Activated CD4-positive, alpha-beta T cell treated with anti-CD3 and anti-CD28 coated beads, Interleukin-2, amount 50 U/mL, for 48 hours (primary cell): ENCODE measurements around the gene LRMDA.

Experiments used
- DNase-seq, 2 experiments: peaks; one replicate each; pipeline ENCODE4 v3.0.0-alpha.2; 2020

LRMDA gene

DNA sequence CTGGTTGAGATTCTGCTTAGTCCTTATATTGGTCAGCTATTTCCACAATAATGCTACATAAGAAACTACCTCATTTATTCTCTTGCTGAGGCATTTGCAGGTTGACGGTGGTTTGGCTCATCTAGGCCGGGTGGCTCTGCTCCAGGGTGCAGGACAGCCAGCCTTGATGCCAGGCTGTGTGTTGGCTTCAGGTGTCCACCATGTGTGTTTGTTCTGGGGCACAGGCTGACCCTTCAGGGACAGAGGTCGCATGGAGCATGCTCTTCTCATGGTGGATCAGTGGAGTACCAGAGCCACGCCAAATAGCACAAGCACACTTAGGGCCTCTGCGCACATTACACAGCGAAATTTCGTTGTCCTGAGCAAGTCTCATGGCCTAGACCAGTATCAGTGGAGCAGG is 249.9 kb downstream of the LRMDA start:
- DNase-seq, result no peak

DNA sequence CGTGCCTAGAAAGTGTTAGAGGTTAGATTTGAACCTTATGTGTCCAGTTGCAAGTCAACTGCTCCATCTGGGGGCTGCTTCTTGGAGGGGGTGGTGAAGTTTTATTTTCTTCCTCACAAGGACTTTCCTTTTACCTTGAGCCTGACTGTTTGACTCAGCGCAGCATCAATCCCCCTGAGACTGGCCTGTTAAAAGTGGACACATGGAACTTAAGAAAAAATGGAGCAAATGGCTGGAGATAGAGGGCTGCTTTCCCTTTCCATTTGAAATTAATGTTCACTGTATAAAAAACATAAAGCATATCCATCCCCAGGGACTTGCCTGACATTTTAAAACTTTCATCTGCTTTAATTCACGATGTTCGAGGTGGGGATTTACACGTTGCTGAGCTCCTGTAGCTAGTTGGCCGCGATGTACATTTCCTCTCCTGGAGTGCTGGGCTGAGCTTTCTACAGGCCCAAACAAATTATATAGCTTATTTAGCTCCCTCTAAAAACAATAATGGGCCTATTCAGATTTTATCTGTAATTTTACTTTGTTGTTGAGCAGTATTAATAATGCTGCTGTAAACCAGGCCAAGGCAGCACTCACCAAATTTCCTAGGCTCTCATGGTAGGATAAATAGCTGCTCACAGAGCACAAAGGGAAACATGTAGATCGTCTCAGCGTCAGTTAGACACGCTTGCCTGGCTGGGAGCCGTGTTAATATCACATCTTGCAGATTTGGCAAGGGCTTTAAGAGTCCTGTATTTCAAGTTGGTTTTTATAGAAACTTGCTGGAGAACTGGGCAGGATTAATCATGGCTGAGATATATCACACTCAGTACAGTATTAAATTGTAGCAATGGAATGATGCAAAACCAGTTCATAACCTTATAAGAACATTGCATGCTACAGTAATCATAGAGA is 251.5 kb downstream of the LRMDA start:
- DNase-seq, result no peak

GRCh38 chr10:75685187-75685586 is 253.8 kb downstream of the LRMDA start:
- no peak for DNase-seq

DNA sequence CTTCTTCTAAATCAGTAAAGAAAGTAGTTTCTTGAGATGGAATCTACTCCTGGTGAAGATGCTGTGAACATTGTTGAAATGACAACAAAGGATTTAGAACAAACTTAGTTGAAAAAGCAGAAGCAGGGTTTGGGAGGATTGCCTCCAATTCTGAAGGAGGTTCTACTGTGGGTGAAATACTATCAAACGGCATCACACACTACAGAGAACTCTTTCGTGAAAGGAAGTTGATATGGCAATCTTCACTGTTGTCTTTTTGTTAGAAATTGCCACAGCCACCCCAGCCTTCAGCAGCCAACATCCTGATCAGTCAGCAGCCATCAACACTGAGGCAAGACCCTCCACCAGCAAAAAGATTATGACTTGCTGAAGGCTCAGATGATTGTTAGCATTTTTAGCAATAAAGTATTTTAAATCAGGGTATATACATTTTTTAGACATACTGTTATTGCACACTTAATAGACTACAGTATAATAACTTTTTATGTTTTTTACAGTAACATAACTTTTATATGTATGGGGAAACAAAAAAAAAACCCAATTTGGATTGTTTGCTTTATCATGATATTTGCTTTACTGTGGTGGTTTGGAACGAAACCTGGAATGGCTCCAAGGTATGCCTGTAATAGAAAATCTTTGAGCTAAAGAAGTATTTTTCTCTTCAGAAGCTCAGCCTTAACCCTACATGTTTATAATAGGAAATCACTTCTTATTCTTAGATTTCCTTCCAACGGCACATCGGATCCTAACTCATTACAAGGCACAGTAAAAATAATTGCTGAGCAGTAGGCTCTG is 257.3 kb downstream of the LRMDA start:
- DNase-seq, result no peak

DNA sequence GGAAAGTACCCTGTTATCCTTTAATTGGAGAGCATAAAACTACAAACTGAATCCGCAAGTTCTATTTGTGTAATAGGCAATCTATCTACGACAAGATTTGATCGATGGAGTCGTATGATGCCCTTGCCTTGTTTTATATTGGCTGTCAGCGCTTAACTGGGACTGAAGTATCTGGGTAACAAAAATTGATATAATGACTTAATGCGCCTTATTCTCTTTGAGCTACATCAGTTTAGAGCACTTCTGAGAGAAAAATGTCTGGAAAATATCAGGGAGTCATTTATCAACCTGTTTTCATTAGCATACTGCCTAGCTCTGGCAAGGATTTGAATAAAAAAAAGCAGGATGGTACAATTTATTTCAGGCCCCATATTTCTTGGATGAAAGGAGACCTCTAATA is 262.1 kb downstream of the LRMDA start:
- no peak for DNase-seq

- DNase-seq, result no peak
Measured at GRCh38 chr10:75694269-75694668, 262.8 kb downstream of the LRMDA start.

GRCh38 chr10:75694790-75695189 is 263.4 kb downstream of the LRMDA start:
- no peak for DNase-seq

- DNase-seq, result no peak
Measured at GRCh38 chr10:75695994-75696393, 264.6 kb downstream of the LRMDA start.

GRCh38 chr10:75696536-75696935 is 265.1 kb downstream of the LRMDA start:
- no peak for DNase-seq

DNA sequence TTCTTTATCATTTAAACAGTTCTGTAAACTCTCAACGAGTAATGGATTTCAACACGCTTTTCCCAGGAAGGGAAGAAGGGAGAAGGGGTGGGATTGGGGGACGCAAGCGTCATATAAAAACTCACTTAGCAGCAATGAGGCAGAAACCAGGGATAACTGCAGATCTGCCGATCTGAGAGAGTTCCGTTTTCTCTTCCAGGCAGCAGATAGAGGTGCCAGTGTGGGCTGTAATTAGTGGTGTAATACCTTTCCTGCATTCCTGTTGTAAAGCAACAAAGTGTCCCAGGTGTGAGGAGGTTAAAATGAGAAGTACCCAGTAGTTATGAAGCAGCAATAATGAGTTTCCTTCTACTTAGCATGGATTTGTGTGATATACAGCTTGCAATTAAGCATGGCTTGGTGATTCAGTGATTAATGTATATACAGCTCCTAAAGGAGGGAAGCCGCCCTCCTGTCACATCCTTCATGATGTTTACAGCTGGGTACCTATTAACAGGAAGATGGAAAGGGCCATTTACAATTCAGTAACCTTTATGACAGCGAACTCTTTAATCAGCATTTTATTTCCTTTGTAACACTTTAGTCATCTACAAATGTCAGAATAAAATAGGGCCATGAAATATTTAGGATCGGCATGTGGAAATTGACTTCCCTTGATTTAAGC is 271.9 kb downstream of the LRMDA start:
- no peak for DNase-seq

- no peak for DNase-seq
Measured at GRCh38 chr10:75705426-75705825, 274.0 kb downstream of the LRMDA start.

DNA sequence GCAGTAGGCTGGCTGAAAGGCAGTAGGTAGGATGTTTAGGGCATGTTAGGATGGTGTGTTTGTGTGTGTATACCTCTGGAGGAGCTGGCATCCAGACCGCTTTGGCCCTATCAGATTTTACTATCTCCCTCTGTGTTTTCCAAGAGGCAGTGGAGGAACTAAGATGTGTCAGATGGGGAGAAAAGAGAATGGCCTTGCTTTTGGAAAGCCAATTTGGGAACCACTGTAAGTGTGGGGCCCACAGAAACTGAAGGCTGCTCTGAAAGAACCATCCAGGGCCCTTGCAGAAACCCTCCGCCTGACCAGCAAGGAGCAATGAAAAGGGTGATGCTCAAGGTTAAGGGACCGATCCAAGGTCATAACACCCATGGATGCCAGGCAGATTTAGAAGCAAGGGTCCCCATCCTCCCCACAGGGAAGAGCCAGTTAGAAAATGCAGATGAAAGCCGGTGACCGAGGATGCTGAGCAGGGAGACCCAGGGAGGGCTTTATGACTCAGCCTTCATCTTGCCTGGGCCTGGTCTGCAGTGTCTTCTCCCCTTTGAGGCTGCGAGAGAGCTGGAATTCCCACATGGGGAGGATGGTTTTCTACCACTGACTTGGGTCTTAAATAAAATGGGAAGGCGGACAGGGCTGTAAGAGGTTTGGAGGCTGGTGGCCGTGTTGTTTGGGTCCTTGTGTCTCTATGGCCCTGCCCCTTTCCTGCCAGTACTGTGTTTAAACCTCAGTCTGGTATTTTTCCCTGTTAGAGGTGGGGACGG is 275.8 kb downstream of the LRMDA start:
- DNase-seq, result no peak

DNA sequence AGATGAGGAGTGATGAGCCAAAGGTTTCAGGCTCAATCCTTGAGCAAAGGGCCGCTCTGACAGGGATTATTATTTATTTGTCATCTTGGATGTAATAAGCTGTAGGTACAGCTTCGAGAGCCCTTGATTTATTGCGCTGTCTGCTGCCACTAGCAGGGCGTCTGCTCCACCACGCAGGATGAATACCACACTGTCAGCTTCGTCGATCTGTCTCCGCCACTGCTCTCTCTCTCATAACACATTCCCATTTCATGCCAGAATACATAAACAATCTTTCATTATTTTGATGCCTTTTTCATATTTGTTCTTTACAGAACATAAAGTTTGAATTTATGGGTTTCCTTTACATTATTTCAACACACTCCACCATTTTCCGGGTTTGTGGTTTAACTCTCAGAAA is 276.6 kb downstream of the LRMDA start:
- DNase-seq, result no peak

DNA sequence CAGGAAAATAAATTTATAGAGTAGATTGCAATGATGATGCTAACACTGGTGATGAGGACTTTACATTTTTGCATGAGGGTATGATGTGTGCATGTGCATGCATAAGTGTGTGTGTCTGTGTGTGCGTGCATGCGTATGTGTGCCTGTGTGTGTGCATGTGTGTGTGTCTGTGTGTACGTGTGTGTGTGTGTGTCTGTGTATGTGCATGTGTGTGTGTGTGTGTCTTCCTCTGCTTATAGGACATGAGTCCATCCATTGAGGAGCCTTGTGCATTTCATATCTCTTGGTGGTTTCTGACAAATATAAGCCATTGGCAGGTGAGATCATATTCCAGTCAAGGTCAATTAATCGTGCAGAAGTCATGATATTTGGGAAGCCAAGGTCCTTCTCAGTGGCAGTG is 277.8 kb downstream of the LRMDA start:
- no peak for DNase-seq

- no peak for DNase-seq
Measured at GRCh38 chr10:75709811-75710210, 278.4 kb downstream of the LRMDA start.

GRCh38 chr10:75712242-75712880 is 280.9 kb downstream of the LRMDA start:
- no peak for DNase-seq

- DNase-seq, result no peak
Measured at GRCh38 chr10:75716506-75716905, 285.1 kb downstream of the LRMDA start.

- DNase-seq, result no peak
Measured at GRCh38 chr10:75717126-75717916, 285.9 kb downstream of the LRMDA start.

DNA sequence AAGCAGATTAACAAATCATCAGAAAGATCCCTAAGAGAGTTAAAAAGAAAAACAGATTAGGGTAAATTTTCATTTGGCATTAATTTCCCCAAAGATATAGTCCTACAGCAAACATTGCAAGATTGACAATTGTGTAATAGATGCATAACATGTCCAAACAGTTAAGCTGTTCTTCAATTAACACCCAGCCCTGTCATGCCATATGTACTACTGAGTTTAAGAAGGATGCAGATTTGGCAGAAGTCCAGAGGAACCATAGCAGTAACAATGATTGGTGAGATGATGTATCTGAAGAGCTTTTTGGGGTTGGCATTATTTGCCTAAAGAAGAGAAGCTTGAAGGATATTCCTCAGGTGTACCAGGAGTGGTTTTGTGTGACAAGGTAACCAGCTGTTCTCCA is 287.6 kb downstream of the LRMDA start:
- DNase-seq, result no peak

DNA sequence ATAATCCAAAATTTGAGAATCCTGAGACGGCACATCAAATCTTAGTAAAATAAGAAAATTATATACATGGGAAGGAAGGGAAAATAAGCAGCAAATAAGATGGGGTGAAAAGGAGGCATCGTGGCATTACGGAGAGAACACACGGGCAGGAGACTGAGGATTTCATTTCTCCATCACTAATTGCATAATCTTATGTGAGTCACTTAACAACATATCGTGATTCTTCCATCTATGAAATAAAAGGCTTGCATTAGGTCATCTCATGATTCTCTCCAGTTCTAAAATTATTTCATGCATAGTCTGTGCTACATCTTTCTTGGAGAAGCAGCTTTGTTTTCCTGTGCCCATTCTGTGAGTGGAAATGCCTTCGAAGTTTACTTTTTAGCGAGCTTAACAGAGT is 288.7 kb downstream of the LRMDA start:
- no peak for DNase-seq

GRCh38 chr10:75722020-75722419 is 290.6 kb downstream of the LRMDA start:
- DNase-seq, result no peak
